ENCODE measurements around the gene DDX20.
"Not testable (repeated sequence)": the region's sequence is repeated elsewhere in the genome, so short reads cannot be mapped to it uniquely, and the experiment has no call there.

The DDX20 gene

GRCh38 chr1:111795401-111795800 is 39.7 kb downstream of the DDX20 start:
- no peak for DNase-seq

- DNase-seq = no peak
These were observed 42.9 kb downstream of the DDX20 start for GRCh38 chr1:111798580-111798979.

GRCh38 chr1:111799722-111800121 is 44.0 kb downstream of the DDX20 start:
- not testable (repeated sequence) for DNase-seq

- no peak for DNase-seq
These were observed 45.6 kb downstream of the DDX20 start for GRCh38 chr1:111801071-111801850.

GRCh38 chr1:111802110-111802509 is 46.4 kb downstream of the DDX20 start:
- DNase-seq = no peak

GRCh38 chr1:111802984-111803383 is 47.3 kb downstream of the DDX20 start:
- DNase-seq = no peak

- no peak for DNase-seq
These were observed 48.2 kb downstream of the DDX20 start for GRCh38 chr1:111803951-111804350.

- DNase-seq = no peak
These were observed 49.1 kb downstream of the DDX20 start for GRCh38 chr1:111804776-111805175.

- no peak for DNase-seq
These were observed 49.5 kb downstream of the DDX20 start for GRCh38 chr1:111805251-111805650.

- no peak for DNase-seq
These were observed 56.2 kb downstream of the DDX20 start for GRCh38 chr1:111811891-111812290.

GRCh38 chr1:111812306-111812705 is 56.6 kb downstream of the DDX20 start:
- DNase-seq = no peak

- DNase-seq = no peak
These were observed 58.0 kb downstream of the DDX20 start for GRCh38 chr1:111813440-111814304.

- no peak for DNase-seq
These were observed 58.6 kb downstream of the DDX20 start for GRCh38 chr1:111814305-111814628.

GRCh38 chr1:111814642-111815041 is 58.9 kb downstream of the DDX20 start:
- DNase-seq = no peak
